Activated gamma-delta T cell (primary cell): Measurements from ENCODE around the gene DNAJB4.
"Not testable (repeated sequence)": the region's sequence is repeated elsewhere in the genome, so short reads cannot be mapped to it uniquely, and the experiment has no call there.

Experiments used
- DNase-seq: peaks from one replicate; lab custom pipeline; 2025; lab: John Stamatoyannopoulos, UW

Gene DNAJB4

GRCh38 chr1:77990629-77991204 lies 14.0 kb upstream of the DNAJB4 start:
- DNase-seq = no peak

DNA sequence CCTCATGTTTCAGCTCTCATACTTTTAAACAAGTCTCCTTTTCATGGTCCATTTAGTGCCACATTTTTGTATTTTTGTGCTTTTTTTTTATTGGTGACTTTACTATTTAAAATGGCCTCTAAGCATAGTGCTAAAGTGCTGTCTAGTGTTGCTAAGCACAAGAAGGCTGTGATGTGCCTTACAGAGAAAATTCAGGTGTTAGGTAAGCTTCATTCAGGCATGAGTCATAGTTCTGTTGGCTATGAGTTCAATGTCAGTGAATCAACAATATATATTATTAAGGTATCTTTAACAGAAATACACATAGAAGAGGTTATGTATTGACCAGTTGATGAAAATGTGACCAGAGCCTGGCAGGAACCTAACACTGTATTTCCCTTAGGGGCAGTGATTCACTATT lies 13.1 kb upstream of the DNAJB4 start:
- DNase-seq = no peak

GRCh38 chr1:77994117-77994705 lies 10.5 kb upstream of the DNAJB4 start:
- no peak for DNase-seq

DNA sequence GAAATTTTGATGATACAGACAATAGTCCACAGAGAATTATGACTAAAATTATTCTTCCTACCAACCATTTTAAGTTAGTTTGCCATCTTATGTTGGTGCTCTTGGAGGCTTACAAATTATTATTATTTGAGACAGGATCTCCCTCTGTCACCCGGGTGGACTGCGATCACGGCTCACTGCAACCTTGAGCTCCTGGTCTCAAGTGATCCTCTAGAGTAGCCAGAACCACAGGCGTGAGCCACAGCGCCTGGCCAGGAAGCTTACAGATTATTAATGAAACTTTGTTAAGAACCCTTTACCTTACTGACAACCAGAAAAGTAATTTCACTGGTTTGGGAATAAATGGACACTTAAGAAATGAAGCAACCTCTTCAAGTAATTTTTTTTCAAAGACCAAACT lies 8.0 kb upstream of the DNAJB4 start:
- DNase-seq = no peak

- not testable (repeated sequence) for DNase-seq
Observed at GRCh38 chr1:78000536-78000935, 4.2 kb upstream of the DNAJB4 start.

DNA sequence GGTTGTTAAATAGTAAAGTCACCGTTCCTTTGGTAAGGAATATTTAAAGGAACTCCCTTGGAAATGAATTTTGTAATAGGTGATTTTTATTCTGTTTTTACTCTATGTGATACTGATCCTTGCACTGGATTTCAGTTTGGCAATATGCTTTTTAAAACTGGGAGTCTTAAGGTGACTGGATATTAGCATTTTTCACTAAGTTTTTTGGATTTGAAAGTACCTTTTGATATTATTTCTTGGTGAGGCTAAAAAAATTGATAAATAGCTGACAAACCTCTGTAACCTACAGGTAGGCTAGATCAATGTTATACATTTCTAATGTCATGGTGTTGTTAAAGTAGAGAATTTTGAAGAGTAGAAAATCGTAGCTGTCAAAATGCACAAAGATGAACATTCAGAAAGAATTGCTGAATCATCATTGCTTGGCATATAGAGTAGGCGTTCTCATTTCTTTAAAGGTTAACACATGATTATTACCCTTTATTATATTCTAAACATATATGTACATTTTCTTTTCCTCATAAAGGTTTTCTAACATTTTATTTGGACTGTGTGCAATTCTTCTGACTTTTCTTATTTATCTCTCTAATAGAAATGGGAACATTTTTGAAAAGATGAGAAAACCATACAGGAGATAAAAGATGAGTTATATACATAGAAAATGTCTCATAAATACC lies 1.5 kb upstream of the DNAJB4 start:
- DNase-seq = no peak

DNA sequence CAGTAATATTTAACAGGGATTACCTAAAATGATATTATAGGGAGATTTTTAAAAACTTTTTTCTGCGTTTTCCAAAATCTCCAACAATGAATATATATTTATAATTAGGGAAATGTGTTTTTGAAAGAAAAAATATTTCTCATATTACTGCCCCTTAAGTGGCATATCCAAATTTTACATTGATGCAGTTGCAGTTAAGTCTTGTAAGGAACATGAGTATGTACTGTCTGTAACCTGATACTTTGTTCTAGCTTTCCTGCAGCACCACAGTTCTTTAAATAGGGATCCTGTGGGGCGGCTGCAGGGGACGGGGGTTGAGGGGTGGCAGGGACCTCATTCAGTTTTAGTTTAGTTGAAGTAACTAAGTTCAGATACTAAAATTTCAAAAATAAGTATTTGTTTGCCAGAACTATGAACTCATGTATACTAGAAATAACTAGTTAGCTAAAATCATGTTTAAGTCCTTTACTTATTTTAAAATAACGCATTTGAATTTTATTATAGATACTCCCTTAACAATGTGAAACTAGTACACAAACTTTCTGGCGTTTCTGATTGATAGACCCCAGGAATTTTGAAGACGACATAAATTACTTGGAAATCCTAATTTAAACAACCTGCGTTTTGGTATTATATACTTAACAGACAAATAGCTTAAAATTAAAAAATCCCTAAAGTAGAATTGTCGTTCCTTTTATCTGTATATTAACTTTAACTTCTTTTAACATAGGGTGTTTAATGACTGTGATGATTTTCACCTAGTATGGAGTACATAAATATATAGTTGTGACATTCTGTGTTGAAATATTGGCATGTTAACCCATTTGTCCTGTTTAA lies 639 bp upstream of the DNAJB4 start:
- no peak for DNase-seq

DNA sequence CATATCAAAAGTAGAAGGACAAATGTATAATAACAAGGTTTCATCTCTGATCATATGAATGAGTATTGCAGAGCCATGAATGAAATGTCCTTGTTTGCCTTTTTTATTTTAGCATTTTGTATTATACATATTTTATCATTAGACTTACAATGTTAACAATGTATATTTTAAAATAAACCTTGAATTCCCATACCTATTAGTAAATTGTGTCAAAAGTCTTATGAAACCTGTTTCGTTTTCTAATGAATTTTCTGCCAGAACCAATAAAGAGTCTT lies 646 bp downstream of the DNAJB4 start:
- DNase-seq = no peak

GRCh38 chr1:78005755-78006154 lies 1.0 kb downstream of the DNAJB4 start:
- no peak for DNase-seq

DNA sequence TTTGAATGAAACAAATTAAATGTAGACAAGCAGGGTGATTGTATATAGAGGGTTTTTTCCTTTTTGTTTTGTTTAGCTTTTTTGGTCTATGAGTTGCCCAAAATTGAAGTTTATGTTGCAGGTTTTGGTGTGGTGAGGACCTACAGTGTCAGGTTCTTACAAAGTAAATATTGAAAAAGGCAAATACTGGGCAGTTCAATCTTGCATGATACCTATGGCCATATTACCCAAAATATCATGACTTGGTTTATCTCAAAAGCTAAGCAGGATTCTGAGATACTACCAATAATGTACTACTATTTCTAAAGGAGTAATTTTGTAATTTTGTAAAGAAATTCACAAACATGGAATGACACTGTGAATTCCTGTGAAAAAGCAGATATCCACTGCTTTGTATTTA lies 1.8 kb downstream of the DNAJB4 start:
- no peak for DNase-seq

- DNase-seq = no peak
Observed at GRCh38 chr1:78007677-78008341, 3.1 kb downstream of the DNAJB4 start.

DNA sequence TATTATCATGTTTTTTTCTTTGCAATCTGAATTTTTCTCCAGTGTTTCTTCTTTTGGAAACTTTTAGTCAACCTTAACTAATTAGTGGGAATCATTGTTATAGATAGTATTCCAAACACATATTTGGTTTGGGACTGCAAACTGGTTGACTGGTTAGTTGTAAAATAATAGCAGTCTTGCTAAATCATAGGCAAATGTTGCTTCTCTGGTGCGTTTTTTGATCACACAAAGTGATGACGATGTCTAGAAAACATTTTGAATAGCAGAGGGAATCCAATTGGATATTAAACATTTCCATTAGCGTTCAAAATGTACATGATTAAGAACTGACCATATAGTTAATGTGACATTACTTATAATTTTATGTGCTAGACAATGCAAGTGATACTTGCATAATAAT lies 4.5 kb downstream of the DNAJB4 start:
- DNase-seq = no peak

GRCh38 chr1:78009836-78010235 lies 5.1 kb downstream of the DNAJB4 start:
- no peak for DNase-seq

- no peak for DNase-seq
Observed at GRCh38 chr1:78011050-78011449, 6.3 kb downstream of the DNAJB4 start.

DNA sequence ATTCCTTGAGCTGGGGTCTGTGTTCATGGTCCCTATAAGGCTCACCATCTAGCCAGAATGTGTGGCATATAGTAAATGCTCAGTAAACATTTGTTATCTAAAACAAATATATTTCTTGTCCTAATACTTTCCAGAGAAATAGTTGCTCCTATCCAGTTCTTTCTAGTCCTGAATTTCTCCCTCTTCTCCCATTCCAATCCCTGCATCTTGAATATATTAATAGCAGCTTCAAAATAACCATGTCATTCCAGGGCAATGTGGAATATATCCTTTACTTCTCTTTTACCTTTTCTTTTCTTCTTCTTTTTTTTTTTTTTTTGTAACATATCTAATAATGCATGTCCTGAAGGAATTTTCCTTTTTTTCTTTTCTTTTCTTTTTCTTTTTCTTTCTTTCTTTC lies 10.4 kb downstream of the DNAJB4 start:
- no peak for DNase-seq

- DNase-seq = no peak
Observed at GRCh38 chr1:78019024-78019423, 14.3 kb downstream of the DNAJB4 start.

- not testable (repeated sequence) for DNase-seq
Observed at GRCh38 chr1:78021134-78021533, 16.4 kb downstream of the DNAJB4 start.

- DNase-seq = no peak
Observed at GRCh38 chr1:78029793-78030192, 25.1 kb downstream of the DNAJB4 start.

DNA sequence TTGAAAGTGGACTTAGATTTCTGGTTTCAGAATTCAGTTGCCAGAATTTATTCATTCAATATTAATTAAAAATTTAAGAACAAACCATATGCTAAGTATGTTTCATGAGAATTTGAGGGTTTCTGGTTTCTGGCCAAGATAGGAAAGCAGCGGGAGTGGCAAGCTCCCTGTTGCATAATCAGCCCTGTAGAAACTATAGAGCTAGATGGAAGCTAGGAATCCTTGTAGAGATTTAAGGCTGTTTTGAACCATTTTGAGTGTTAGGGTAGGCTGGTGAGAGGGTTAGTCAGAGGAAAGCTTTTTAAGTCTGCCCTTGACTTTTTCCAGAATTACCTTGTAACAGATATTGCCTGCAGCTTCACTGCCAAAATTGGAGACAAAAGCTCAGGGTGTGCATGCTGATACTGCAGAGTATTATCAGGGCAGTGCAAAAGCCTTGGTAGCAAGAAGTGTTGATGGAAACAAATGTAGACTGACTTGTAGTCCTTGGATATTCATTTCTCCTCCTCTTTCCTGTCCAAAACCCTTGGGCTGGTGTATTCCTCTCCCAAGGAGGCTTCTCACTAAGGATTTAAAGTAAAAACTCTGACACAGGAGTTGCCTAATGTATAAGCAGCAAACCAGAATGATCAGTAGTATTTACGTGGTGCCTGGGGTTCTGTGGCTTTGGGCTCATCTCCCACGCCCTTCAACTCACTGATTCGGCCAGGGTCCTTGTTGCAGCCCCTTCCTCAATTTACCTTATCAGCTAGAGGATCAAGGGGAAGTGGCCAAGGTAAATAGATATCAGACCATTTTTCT lies 28.5 kb downstream of the DNAJB4 start:
- DNase-seq = no peak

GRCh38 chr1:78033797-78034172 lies 29.0 kb downstream of the DNAJB4 start:
- no peak for DNase-seq

DNA sequence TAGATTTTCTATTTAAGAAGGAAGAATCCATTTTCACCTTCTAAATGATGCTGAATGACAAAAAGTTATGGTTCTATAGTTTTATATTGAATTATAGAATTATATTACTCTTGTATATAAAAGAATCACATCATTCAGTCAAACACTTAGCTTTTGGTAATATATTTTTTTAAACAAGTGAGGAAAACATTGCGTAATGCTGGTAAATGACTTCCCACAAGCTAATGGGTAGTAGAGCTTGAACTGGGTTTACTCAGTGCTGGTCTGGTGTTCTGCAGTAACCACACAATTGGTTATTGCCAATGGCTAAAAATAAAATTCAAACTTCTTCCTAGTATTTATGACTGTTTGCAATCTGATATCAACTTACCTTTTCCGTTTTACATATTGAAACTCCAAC lies 30.4 kb downstream of the DNAJB4 start:
- no peak for DNase-seq

- DNase-seq = no peak
Observed at GRCh38 chr1:78036450-78036849, 31.7 kb downstream of the DNAJB4 start.
